Measurements from ENCODE around the gene RNASEH1.

RNASEH1 gene, protein sequence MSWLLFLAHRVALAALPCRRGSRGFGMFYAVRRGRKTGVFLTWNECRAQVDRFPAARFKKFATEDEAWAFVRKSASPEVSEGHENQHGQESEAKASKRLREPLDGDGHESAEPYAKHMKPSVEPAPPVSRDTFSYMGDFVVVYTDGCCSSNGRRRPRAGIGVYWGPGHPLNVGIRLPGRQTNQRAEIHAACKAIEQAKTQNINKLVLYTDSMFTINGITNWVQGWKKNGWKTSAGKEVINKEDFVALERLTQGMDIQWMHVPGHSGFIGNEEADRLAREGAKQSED

DNA sequence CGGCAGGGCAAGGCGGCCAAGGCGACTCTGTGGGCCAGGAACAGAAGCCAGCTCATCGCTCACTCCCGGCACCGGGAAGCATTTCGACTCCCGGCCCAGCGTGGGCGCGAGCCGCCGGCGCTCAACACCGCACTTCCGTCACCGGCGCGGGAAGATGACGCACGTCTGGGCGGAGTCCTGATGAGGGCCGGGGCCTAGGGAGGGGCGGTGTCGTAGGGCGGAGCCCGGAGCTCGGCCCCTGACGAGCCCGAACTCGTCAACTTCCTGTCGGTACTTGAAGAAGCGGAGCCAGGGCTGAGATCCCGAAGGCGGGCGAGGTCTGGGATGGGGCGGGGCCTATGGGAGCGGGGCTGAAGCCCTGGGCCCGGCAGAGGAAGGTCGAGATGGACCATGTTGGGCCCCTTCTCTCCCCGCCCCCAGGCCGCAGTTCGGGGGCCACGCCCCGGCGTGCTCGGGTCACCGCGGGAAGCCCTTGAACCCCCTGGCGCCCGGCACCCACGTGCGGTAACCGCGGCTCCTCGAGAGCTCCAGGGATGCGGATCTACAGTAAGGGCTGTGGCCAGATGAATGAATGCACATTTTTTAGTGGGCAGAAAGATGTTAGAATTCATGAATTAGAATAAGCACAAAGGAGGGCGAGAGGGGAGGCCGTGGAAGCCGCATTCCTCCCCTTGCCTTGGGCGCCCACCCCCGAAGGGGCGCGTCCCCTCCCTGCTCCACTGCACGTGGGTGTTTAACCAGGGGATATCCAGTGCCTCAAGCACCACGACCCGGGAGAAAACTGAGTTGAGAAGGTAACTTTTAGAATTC lies at the start of gene RNASEH1:
Gene RNASEH1, minus strand, starts transcription at position 129 of the 810 bp plus-strand sequence. Its CDS starts 73 bp downstream, at position 56.
- DNase-seq (ENCODE audit: low spot score in 2 of 2) (peak; percentile 98 to 100), ATAC-seq (ENCODE audit: low read depth) (peak; percentile 87)

DNA sequence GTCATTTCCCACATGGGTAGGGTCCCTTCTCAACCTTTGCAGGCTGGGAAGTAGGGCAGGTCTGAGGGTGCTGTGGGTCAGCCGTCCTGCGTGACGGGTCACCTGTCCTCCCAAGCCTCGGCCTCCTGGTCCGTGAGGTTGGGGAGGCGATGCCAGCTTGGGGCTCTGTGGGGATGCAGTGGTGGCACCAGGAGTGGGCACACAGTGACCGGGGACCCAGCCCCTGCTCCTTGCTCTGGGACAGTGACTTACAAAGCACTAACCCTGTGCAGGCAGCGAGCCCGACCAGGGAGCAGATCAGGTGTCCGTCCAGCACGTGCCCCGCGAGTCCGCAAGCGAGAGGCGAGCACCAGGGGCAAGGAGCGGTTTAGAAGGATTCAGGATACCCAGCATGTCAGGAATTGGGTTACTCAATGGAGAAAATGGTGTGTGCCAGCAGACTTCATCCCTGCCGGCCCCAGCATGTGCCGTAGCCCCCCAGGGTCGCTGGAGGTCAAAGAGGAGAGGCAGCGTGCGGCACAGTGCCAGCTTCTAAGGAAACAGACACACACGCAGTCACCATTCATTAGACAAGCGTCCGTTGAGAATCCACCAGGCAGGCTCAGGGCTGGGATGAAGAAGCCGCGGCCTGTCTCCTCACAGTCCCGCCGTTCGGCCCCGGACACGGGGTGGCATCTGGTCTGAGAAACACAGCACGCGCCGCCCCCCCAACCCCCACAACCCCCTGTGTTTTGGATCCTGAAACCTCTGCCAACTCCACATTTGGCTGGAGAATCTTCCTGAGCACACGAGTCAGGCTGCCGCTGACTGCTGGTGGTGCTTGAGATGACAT lies 48.5 kb upstream of the RNASEH1 start:
- H3K4me3 Mint-ChIP-seq = no peak overlapping the region

More for the DNA sequence above, at the start of gene RNASEH1:
- peaks cover 18% of the 10 kb centered on the region for H3K4me1 Mint-ChIP-seq
- peak within 1 kb of the TSS; percentile 96 for H3K27ac Mint-ChIP-seq
- H3K27me3 Mint-ChIP-seq = no peaks in the 10 kb centered on the region
- H3K36me3 Mint-ChIP-seq = peaks cover 28% of the 10 kb centered on the region
- peaks cover 1% of the 10 kb centered on the region for H3K9me3 Mint-ChIP-seq
- peak within 1 kb of the TSS; percentile 91 for H3K4me3 Mint-ChIP-seq

DNA sequence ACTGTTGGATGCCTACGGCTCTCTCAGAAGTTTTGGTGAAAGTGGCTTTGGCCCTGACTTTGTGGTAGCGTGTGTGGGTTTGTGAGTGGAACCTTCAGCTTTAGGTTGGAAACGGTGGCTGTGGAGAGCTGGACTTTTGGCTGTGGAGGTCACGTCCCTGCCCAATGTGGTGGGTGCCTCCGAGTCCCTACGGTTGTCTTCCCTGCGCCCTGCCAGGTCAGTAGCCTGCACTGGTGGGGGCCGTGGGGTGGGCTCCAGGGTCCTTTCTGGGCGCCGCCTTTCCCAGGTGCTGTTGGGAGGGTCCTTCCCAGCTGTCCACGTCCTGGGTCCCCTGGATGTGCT lies 47.9 kb upstream of the RNASEH1 start:
- no peak for ATAC-seq (ENCODE audit: low read depth)
- no peak overlapping the region for H3K27ac Mint-ChIP-seq
- no peak overlapping the region for H3K4me3 Mint-ChIP-seq
- no peaks in the 10 kb centered on the region for H3K36me3 Mint-ChIP-seq
- peaks cover 6% of the 10 kb centered on the region for H3K27me3 Mint-ChIP-seq
- peaks cover 14% of the 10 kb centered on the region for H3K4me1 Mint-ChIP-seq
- H3K9me3 Mint-ChIP-seq = no peaks in the 10 kb centered on the region
- no peak for DNase-seq (ENCODE audit: low spot score in 2 of 2)

More for the DNA sequence above, 48.5 kb upstream of the RNASEH1 start:
- Mint-ChIP-seq H3K36me3 (no peaks in the 10 kb centered on the region), H3K4me1 (peaks cover 14% of the 10 kb centered on the region), H3K27ac (no peak overlapping the region), H3K9me3 (no peaks in the 10 kb centered on the region), H3K27me3 (peaks cover 7% of the 10 kb centered on the region)
- ATAC-seq (ENCODE audit: low read depth) = no peak
- no peak for DNase-seq (ENCODE audit: low spot score in 2 of 2)

GRCh38 chr2:3604991-3605961 lies 47.1 kb upstream of the RNASEH1 start:
- peak overlapping the region; percentile 59 for H3K4me3 Mint-ChIP-seq
- no peaks in the 10 kb centered on the region for H3K9me3 Mint-ChIP-seq
- H3K4me1 Mint-ChIP-seq = peaks cover 11% of the 10 kb centered on the region
- peaks cover 2% of the 10 kb centered on the region for H3K27me3 Mint-ChIP-seq
- DNase-seq (ENCODE audit: low spot score in 2 of 2) = no peak
- ATAC-seq (ENCODE audit: low read depth) = peak; percentile 49
- peak overlapping the region; percentile 46 for H3K27ac Mint-ChIP-seq
- no peaks in the 10 kb centered on the region for H3K36me3 Mint-ChIP-seq

- Mint-ChIP-seq H3K27me3 (no peaks in the 10 kb centered on the region), H3K4me1 (peaks cover 5% of the 10 kb centered on the region), H3K36me3 (no peaks in the 10 kb centered on the region), H3K9me3 (no peaks in the 10 kb centered on the region), H3K27ac (no peak overlapping the region), H3K4me3 (no peak overlapping the region)
- ATAC-seq (ENCODE audit: low read depth) (no peak), DNase-seq (ENCODE audit: low spot score in 2 of 2) (no peak)
Measured at GRCh38 chr2:3604207-3604877, 46.2 kb upstream of the RNASEH1 start.

DNA sequence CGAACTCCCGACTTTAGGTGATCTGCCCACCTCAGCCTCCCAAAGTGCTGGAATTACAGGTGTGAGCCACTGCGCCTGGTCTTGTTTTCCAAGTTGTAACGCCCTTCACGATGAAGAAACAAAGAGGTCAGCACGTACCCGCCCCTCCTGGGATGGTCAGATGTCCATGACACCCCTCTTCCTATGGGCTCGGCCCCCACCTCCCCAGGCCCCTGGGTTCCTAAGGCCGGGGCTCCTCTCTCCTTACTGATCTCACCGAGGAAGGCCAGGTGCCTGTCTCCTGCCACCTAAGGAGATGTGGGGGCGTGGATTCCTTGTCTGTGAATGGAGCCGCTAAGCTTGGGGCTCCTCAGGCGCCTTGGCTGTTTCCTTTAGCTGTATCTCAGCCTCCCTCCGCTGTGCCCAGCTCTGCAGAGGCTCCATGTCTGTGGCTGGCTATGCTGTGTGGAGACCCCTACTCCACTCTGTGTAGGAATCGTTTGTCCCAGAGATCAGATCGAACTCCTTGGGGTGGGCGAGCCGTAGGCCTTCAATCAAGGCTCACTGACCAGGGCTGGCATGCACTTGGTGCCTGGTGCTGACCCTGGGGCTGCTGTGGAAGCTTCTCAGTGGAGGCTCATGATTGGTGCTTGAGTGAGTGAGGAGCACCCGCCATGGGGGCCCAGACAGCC lies 45.5 kb upstream of the RNASEH1 start:
- Mint-ChIP-seq H3K4me1 (peaks cover 3% of the 10 kb centered on the region), H3K27me3 (no peaks in the 10 kb centered on the region), H3K9me3 (no peaks in the 10 kb centered on the region), H3K4me3 (no peak overlapping the region), H3K27ac (no peak overlapping the region), H3K36me3 (no peaks in the 10 kb centered on the region)
- ATAC-seq (ENCODE audit: low read depth) (no peak), DNase-seq (ENCODE audit: low spot score in 2 of 2) (no peak)

- no peaks in the 10 kb centered on the region for H3K9me3 Mint-ChIP-seq
- H3K27ac Mint-ChIP-seq = no peak overlapping the region
- peaks cover 3% of the 10 kb centered on the region for H3K27me3 Mint-ChIP-seq
- H3K36me3 Mint-ChIP-seq = no peaks in the 10 kb centered on the region
- no peak for ATAC-seq (ENCODE audit: low read depth)
- H3K4me1 Mint-ChIP-seq = peaks cover 3% of the 10 kb centered on the region
- H3K4me3 Mint-ChIP-seq = no peak overlapping the region
- DNase-seq (ENCODE audit: low spot score in 2 of 2) = no peak
Measured at GRCh38 chr2:3602553-3603339, 44.6 kb upstream of the RNASEH1 start.

DNA sequence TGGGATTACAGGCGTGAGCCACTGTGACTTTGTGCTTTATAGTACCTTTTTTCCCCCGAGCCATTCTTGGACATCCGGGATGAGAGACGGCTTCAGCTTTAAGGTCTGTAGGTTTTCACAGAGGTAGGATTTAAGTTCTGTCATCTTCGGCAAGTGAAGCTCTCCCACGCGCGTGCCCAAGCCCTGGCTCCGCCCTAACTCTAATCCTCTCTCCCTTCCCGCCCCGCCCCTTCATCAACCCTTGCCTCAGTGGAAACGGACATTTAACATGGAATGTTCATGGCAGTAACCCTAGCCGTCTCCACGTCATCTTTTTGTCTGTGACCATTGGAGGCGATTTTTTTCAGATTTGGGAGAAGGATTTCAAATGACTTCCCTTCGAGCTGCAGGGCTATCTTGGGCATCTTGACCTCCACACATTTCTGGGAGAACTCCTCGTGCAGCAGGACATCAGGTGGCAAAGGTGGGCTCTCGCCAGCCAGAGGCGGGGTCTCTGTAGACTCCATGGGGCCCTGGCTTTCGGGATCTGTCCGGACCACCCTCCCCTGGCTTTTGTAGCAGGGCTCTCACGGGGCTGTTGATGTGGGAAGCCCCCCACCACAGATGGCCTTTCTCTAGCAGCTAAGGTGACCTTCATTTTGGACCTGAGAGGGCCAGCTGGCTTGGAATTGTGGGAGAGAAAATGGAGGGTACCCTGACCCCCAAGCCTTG lies 43.6 kb upstream of the RNASEH1 start:
- ATAC-seq (ENCODE audit: low read depth) = no peak
- Mint-ChIP-seq H3K4me1 (peaks cover 3% of the 10 kb centered on the region), H3K9me3 (no peaks in the 10 kb centered on the region)

GRCh38 chr2:3600256-3600855 lies 42.2 kb upstream of the RNASEH1 start:
- no peak overlapping the region for H3K4me3 Mint-ChIP-seq
- peaks cover 3% of the 10 kb centered on the region for H3K4me1 Mint-ChIP-seq
- H3K27me3 Mint-ChIP-seq = peaks cover 3% of the 10 kb centered on the region
- H3K27ac Mint-ChIP-seq = no peak overlapping the region
- H3K9me3 Mint-ChIP-seq = no peaks in the 10 kb centered on the region
- DNase-seq (ENCODE audit: low spot score in 2 of 2) = no peak
- ATAC-seq (ENCODE audit: low read depth) = no peak
- H3K36me3 Mint-ChIP-seq = no peaks in the 10 kb centered on the region

More for the DNA sequence above, 43.6 kb upstream of the RNASEH1 start:
- no peak for DNase-seq (ENCODE audit: low spot score in 2 of 2)
- Mint-ChIP-seq H3K36me3 (no peaks in the 10 kb centered on the region), H3K4me3 (no peak overlapping the region), H3K27ac (no peak overlapping the region), H3K27me3 (peaks cover 3% of the 10 kb centered on the region)

GRCh38 chr2:3598912-3599854 lies 41.0 kb upstream of the RNASEH1 start:
- no peak overlapping the region for H3K27ac Mint-ChIP-seq
- ATAC-seq (ENCODE audit: low read depth) (no peak), DNase-seq (ENCODE audit: low spot score in 2 of 2) (no peak)
- peaks cover 3% of the 10 kb centered on the region for H3K27me3 Mint-ChIP-seq
- H3K36me3 Mint-ChIP-seq = no peaks in the 10 kb centered on the region
- H3K4me1 Mint-ChIP-seq = no peaks in the 10 kb centered on the region
- H3K4me3 Mint-ChIP-seq = no peak overlapping the region
- H3K9me3 Mint-ChIP-seq = no peaks in the 10 kb centered on the region
